ENCODE measurements around the gene RAB31. TPM values are rescaled to one million over a fixed set of nuclear protein-coding genes. Genes with fewer than 3 reads are reported as not detected.

The RAB31 gene
- total RNA-seq, 1 donor from 2014 or later = 19.0 TPM

DNA sequence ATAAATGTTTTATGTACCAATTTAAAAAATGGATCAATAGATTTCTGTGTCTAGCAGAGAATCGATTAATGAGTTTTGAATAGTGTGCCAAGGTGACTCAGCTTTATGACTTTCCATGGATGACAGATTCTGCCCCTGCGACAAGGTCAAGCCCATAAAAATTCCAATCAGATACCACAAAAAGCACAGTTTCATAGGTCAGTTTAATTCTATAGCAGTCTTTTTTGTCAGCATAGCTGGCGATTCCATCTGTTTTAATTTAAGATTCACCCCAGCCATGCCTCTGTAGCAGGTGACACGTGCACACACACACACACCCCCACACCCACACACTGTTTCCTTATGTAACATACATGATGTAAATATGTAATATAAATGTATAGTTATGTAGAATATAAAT, 28.9 kb downstream of the RAB31 start:
- no peak for DNase-seq (ENCODE audit: low read depth)

DNA sequence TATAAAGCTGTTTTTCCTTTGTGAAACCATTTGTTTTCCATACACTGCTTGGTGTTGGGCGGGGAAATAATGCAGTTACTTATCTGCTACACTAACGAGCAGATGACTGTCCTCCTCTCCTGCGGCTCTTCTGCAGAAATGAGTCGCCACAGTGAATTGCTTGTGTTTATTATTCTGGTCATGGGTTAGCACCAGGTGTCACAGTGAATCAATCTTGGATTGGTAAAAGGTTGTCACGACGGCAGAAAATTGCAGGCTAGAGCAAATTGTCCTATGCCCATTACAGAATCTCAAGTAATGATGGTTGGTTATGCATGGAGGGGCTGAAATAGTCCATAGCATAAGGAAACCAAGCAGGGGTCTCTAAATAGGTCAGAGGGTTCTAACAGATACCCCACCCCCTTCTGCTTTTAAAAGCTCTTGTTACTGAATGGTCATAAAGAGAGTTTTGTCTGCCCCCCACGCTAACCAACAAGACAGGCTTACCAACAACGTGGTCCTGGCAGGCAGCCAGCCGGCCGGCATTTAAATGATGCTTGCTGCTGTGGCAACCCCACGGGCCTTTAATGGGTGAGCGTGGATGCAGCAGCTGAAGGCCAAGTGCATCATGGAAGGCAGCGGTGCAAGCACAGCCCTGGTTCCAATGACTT, 29.5 kb downstream of the RAB31 start:
- peak; percentile 52 for DNase-seq (ENCODE audit: low read depth)

DNA sequence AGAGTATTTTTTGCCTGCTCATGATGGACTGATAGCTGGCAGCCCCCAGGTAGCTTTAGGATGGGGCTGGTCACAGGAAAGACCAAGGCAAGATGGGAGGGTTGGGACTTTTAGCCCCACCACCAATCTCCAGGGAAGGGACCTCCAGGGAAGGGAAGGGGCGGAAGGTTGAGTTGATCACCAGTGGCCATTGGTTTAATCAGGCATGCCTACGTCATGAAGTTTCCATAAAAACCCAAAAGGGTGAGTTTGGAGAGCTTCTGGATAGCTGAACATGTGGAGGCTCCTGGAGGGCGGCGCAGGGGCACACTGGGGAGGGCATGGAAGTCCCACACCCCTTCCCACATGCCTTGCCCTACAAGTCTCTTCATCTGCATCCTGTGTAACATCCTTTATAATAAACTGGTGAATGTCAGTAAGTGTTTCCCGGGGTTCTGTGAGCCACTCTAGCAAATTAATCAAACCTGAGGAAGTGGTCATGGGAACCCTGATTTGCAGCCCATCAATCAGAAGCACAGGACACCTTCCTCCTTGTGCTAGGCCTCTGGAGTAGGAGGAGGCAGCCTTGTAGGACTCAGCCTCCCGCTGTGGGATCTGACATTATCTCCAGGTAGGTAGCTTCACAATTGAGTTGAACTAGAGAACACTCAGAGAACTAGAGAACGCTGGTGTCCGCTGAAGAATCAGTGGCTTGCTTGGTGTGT, 30.3 kb downstream of the RAB31 start:
- DNase-seq (ENCODE audit: low read depth) = no peak

DNA sequence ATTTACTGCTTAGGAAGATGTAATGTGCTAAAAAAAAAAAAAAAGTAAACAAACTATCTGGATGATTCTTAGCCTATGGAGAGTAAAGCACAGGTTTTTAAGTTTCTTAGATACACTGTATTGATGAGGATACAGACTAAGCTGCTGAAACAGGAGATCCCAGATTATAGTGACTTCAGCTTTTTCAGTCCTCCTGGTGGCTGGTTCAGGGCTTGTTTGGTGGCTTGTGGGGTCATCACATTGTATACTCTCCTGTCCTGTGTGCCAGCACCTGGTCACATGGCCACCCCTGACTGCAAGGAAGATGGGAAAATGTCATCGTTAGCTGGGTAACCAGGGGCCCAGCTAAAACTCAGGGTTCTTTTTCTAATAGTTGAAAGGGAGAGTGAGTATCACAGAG, 31.4 kb downstream of the RAB31 start:
- DNase-seq (ENCODE audit: low read depth) = no peak

DNA sequence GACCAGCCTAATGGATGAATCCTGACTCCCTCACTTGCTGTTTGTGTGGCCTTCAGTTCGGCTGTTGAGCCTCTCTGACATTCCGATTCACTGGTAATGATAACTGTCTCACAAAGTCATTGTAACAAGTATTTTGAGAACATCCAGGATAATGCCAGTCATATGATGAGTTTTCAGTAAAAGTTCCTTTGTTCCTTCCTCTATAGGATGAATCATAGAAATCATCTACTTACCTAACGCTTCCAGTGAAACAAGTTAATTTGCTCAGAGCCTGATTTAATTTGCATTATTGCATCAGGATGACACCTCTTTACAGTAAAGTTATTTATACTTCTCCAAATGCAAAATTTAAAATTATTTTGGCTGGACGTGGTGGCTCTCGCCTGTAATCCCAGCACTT, 32.0 kb downstream of the RAB31 start:
- no peak for DNase-seq (ENCODE audit: low read depth)

DNA sequence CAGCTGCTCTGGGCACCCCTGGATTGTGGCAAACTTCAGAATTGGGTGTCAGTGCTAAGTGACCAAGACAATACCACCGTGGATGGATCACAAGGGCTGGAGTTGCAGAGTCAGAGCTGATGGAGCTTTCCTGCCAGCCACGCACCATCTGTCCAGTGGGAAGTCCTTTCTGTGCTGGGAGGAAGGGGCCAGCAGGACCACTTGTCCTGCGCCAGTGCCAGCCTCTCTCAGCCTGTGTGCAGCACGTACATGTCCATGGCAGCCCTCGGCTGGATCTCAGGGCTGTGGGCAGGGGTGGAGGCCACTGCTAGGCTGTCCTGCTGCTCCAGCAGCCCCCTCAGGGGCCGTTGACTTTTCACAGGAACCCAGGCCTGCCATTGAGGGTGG, 33.3 kb downstream of the RAB31 start:
- peak; percentile 78 for DNase-seq (ENCODE audit: low read depth)

DNA sequence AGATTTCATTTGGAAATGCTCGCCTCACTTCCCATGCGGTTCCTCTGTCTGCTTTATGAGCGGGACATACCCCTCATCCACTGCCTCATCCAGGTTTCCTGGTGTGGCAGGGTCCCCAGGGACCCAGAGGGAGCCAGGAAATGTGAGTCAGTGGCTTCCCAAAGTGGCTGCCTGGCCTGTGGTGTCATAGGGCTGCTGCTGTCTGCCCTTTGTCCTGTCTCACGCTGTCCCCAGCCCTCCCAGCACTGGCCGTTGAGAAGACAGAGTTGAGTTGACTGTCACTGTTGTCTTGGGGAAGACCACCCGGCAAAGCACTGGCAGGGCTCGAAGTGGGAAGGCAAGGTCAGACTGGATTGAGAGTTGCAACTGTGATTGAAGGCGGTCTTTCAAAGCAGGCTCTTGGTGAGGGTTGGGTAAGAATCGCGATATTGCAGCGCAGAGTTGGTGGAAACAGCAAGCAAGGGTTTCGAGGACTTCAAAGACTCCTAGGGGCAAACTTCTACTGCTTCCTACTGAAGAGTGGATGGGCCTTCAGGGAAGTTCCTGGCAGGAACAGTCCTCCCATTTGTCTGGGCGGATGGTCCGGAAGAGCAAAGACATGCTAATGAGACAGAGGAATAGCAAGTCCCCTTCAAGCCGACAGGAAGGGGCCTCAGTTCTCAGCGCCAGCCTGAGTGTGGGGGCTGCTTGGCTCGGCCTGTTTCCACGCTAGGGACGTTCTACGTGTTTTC, 33.9 kb downstream of the RAB31 start:
- DNase-seq (ENCODE audit: low read depth) = peak; percentile 82

DNA sequence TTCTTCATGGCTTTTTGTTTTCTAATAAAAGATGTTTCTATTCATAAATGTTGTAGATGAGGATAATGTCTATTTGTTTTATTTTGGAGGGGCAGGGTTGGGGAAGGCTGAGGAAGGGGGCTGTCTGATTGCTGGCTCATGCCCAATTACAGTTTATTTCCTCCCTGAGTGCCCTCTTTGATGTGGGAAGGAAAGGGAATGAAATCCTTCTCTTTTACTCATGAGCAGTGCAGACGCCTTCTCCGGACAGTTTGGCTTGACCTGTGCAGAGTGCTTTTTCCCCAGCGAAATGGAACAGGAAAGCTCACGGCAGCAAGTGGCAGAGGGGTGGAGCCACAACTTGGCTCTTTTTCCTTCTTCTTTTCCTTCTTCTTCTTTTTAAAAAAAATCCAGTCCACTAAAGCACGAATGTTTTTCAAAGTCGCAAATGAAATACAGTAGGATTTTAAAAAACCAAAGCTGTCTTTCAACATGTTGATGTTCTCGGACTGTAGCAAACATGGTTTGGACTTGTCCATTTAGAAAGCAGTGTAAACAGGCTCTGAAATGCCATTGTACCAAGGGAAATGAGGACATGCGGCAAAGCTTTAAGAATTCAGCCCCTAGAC, 34.5 kb downstream of the RAB31 start:
- peak; percentile 43 for DNase-seq (ENCODE audit: low read depth)

DNA sequence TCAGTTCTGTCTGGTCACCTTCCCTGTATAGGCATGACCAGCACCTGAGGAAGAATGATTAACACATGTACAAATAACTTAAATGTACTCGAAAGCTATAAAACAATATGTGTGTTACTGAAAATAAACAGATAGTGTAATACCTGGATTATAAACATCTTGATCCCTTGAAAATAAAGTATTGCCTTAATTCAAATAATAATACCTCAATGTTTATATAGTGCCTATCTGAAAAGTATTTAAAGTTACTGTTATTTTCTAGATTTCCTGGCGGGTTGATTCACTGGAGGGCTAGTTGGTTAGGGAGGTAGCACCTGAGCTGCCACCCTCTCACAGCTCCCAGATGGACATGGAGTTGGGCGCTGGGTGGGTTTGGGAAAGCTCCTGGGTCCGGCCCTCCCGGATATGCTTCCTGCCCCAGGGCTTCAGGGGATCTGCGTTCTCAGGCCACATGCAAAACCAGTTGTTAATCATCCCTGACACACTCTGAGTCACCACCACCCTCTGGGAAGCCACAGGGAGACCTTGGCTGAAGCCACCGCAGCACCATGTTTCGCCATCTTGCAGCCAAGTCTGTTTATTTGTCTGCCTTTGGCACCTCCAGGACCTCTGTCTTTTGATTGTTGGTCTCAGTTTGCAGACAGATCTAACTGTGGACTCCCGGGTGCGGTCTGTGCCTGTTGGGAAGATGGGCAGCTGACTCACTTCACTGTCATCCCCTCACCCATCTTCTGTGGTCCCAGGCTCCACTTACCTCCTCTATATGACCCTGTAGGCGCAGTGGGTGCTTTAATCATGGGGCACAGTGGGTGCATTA, 35.3 kb downstream of the RAB31 start:
- DNase-seq (ENCODE audit: low read depth) = peak; percentile 96

DNA sequence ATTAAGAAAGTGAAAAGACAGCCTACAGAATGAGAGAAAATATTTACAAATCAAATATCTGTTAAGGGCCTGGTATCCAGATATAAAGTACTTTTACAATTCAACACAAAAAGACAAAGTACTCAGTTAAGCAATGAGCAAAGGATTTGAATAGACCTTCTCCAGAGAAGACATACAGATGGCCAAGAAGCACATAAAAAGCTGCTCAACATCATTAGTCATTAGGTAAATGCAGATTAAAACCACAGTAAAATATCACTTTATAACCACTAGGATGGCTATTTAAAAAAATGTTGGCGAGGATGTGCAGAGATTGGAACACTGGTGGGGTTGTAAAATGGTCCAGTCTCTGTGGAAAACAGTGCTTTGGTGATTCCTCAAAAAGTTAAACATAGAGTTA, 38.9 kb downstream of the RAB31 start:
- DNase-seq (ENCODE audit: low read depth) = no peak

DNA sequence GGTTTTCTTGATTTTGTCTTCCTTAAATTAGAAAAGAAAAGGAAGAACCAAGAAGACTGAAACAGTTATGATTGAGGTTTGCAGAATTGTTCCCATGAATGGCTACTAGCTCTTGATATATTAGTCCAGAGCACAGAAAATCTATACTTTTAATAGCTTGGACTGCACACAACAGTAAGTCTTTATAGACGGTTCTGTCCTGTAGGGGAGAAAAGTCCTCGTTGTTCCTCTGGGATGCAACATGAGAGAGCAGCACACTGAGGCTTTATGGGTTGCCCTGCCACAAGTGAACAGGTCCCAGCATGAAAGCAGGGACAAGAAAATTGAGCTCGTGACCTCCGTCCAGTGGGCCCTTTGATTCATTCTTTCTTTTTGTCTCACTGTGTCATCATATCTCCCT, 41.5 kb downstream of the RAB31 start:
- DNase-seq (ENCODE audit: low read depth) = no peak

DNA sequence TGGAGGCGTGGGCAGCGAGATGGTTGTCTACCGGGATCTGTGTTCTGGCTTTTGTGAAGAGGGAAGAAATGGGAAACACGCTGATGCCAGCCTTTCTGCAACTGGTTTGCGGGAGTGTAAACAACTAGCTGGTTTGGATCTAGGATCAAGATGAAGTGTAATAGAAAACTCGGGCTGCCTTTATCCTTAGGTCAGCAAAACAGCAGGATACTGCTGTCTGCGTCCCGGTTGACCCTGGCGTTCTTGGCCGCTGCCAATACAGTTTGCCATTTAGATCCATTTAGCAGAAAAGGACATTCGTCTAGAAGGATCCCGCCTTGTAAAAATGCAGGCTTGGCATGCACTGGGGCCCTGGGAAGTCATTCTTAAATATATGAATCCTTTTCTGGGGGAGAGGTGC, 42.0 kb downstream of the RAB31 start:
- no peak for DNase-seq (ENCODE audit: low read depth)

DNA sequence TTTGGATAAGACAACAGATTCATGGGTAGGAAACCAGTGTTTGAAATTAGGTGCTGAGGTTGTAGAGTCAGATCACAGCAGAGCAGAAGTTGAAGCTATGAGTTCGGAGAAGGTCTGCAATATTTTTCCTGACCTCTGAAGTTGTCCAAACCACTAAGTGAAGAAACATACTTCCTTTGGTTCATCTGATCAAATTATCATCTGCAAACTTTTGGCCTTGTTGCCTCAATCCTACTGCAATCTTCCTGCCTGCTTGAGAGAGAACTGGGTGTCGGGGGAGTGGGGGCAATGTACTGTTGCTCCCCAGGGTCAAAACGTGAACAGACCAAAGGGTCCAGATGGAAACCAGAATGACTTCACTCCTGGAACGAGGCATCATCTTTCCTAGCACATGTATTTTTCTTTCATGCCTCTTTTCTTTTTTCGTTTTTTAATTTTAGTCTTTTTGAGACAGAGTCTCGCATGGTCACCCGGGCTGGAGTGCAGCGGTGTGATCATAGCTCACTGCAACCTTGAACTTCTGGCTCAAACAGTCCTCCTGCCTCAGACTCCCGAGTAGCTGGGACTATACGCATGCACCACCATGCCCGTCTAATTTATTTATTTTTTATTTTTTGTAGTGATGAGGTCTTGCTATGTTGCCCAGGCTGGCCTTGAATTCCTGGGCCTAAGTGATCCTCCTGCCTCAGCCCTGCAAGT, 42.7 kb downstream of the RAB31 start:
- no peak for DNase-seq (ENCODE audit: low read depth)

DNA sequence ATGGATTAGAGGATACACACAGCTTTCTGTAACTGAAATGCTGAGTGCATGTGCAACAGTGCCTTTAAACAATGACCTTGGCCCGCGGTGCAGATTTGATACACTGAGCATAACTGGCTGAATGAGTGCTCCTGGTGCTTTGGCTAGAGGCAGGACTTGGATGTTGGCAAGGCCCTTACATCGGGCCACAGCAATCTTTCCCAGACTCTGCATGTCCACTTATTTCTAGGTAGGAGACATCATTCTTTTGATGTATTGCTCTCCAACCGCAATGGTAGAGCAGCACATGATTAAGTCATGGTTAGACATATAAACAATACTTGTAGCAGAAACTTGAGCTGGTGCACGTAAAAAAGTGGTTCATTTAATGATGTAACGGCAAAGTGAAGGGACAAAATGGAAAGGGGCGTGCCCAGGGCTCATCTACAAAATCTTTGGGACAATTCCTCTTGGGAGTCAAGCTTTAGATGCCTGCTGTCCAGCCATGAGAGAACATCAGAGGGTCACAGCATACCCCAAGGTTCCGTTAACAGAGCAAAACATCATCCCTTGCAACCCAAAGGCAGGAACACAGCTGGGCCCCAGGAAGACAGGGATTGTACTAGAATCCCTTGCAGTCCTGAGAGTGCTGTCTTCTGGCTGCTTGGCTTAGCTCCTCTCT, 43.4 kb downstream of the RAB31 start:
- no peak for DNase-seq (ENCODE audit: low read depth)

DNA sequence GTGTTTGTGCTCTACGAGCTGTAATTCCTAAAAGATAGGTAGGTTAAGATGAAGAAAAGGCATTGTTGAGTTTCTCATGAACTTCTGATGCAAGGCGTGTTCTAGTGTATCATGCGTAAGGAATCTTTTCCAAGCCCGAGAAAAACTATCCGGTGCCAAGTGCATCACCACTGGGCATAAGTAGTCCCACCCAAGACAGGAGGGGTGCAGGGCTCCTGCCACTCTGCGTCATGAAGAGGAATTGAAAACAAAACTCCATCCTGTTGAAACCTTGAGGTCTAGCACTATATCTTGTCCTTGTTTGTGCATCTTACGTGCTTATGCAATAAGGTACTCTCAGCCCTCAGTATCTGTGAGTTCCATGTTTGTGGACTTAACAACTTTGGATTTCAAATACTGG, 45.7 kb downstream of the RAB31 start:
- no peak for DNase-seq (ENCODE audit: low read depth)

DNA sequence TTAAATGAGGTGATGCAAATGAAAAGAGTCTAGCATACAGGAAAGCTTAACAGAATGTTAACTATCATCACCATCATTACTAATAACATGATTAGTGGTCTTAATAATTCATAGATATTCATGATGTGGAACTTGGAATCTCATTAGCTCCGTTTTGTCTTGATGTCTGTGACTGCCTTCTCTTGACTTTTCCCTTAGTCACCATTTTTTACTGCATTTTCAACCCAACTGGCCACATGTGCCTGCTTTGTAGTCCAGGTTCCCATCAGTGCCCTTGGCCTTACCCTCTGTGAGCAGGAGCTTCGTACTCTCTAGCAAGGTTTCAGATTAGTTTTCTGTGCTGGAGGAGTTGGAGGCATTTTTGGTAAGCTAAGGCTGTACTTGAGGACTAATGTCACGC, 47.0 kb downstream of the RAB31 start:
- no peak for DNase-seq (ENCODE audit: low read depth)

DNA sequence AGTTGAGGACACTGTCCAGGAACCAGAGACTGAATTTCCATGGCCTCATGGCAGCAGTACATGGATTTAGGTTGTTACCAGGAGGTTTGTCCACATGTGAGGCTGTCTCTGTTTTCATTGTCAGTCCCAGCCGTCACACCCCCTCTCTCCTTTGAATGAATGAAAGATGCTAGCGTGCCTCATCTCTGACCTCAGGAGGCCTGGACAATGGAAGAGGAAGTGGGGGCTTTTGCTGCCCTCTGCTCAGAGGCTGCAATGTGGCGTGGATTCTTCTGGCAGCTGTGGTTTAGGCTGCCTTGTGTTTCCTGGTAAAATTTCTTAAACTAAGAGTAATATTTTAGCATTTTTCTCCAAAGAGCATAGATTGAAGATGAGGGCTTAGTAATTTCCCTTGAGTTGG, 47.5 kb downstream of the RAB31 start:
- no peak for DNase-seq (ENCODE audit: low read depth)

DNA sequence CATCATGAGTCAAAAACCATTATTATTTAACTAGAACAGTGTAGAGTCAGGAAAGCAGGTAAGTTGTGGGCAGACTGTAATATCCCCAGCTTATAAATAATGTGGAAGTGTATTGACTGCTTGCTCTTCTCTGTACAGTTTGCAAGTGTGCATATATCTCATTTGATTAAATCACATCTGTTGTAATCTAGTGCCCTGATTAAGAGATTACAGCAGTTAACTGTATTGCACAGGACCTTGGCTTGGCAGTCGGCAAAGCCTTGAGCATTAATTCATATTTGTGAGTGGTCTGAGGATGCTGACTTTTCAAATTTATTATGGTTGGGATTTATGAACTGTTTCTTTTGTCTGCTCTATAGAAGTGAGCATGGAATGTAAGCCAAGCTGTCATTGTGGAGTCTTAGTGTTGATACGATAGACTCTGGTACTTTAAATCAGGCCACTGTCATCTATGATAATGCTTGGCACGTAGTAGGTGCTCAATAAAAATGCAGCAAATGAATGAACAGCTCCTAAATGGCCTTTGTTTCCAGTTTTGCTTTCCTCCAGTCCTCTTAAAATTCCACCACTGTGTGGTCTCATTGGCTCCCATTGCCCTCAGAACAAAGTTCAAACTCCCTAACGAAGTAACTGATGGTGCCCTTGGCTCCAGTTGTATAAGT, 48.3 kb downstream of the RAB31 start:
- DNase-seq (ENCODE audit: low read depth) = no peak

DNA sequence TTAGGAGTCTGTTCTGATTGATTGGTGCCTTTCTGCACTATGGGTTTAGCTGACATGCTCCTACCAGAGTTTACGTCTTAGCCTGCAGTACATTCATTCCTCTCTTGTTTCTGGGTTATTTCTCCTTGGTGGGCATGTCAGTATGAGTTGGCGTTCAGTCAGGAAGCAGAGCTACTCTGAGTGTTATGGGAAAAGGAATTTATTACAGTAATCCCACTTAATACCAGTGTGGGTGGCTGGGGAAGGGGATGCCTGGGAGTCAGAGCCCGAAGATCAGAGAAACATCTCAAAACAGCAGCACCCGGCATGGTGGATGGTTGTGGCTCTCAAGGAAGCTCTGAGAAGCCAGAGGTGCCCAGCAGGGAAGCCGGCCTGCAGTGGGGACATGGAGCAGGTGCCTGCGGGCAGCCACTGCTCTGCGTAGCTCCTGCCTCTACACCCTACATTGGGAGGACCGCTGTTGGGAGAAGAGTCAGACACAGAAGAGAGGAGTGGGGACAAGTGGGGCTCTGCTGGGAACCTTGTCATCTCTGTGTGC, 48.9 kb downstream of the RAB31 start:
- DNase-seq (ENCODE audit: low read depth) = no peak
